Transverse colon (tissue), 4 donors: ENCODE measurements around the gene CACNA2D2. TPM values are rescaled to one million over a fixed set of nuclear protein-coding genes. Genes with fewer than 3 reads are reported as not detected.

Experiments used
- DNase-seq: peaks from one replicate; pipeline ENCODE4 v3.0.0-alpha.2; 2019
- H3K27ac ChIP-seq, 4 donors: fragments of 200-600 bp; sonication (generic); 2 replicates each; pipeline ENCODE4 v1.5.1; 2016 to 2018; ENCODE audit warnings: inconsistent platforms in 4 of 4
- H3K27me3 ChIP-seq: fragments of 200-600 bp; sonication (generic); 2 replicates; pipeline ENCODE4 v1.5.1; 2017; ENCODE audit warnings: inconsistent platforms
- H3K36me3 ChIP-seq, 4 donors: fragments of 200-600 bp; sonication (generic); 2 replicates each; pipeline ENCODE4 v1.5.1; 2017 to 2019; ENCODE audit warnings: inconsistent platforms in 4 of 4
- H3K4me1 ChIP-seq, 4 donors: fragments of 200-600 bp; sonication (generic); 2 replicates each; pipeline ENCODE4 v1.5.1; 2017 to 2020; ENCODE audit warnings: inconsistent platforms in 4 of 4
- H3K4me3 ChIP-seq, 4 donors: fragments of 200-600 bp; sonication (generic); 1 replicate in 1 of 4; 2 replicates in 3 of 4; pipeline versions ENCODE4 v1.5.1 to v1.6.1; 2017 to 2019; ENCODE audit warnings: inconsistent platforms in 4 of 4
- H3K9me3 ChIP-seq, 2 donors: fragments of 200-600 bp; sonication (generic); 2 replicates each; pipeline ENCODE4 v1.5.1; 2017 to 2019; ENCODE audit warnings: inconsistent platforms in 2 of 2
- CTCF ChIP-seq, 5 experiments: fragments of 200-600 bp in 3 of 5; fragments of 450-650 bp in 2 of 5; sonication (generic) in 3 of 5; IDR thresholded peaks; 1 replicate in 2 of 5; 2 replicates in 3 of 5; pipeline ENCODE4 v1.5.1; 2016 to 2017; ENCODE audit warnings: antibody characterized with exemption in 5 of 5, inconsistent platforms in 3 of 5, mild to moderate bottlenecking in 2 of 5, moderate library complexity in 1 of 5
- EP300 ChIP-seq: sonication (generic); formaldehyde crosslinking; IDR thresholded peaks from one replicate; pipeline ENCODE4 v1.6.1; 2017; ENCODE audit warnings: antibody characterized with exemption, low read depth
- POLR2A ChIP-seq: fragments of 450-650 bp; IDR thresholded peaks from one replicate; pipeline ENCODE4 v1.6.1; 2016; ENCODE audit warnings: antibody characterized with exemption, mild to moderate bottlenecking, moderate library complexity
- POLR2AphosphoS5 ChIP-seq, 3 donors: sonication (generic); formaldehyde crosslinking; IDR thresholded peaks; one replicate each; pipeline ENCODE4 v1.6.1; 2016; ENCODE audit warnings: antibody characterized with exemption in 3 of 3
- WGBS, 2 donors: methylation state at CpG; one replicate each; pipeline ENCODE4 v1.1.5; 2018; ENCODE audit warnings: low coverage in 1 of 2; 5-methylcytosine and 5-hydroxymethylcytosine counted together
- in situ Hi-C, 4 donors: fragments of 200-750 bp; cut with MboI; loops; one replicate each; pipeline versions ENCODE4 v1.15.0 to v1.15.1; 2017; ENCODE audit warnings: low sequenced_read_pairs in 3 of 4, low pct_ligation_motif_present in 1 of 4, low pct_unique_long_range_greater_than_20kb in 1 of 4
- intact Hi-C: fragments of 100-400 bp; cut with DNase I; formaldehyde crosslinking; loops from one replicate; pipeline ENCODE4 v1.15.1; 2023; ENCODE audit warnings: low total_unique reads
- total RNA-seq, 4 donors: library from RNA; depleted of rRNA; stranded (reverse); fragments of >200 nt; gene quantifications; one replicate each; pipeline ENCODE4 v1.1.0, GENCODE V29; 2016

The CACNA2D2 gene
- total RNA-seq, 4 donors from 2014 or later: 0.48 to 2.2 (median 0.87) TPM

DNA sequence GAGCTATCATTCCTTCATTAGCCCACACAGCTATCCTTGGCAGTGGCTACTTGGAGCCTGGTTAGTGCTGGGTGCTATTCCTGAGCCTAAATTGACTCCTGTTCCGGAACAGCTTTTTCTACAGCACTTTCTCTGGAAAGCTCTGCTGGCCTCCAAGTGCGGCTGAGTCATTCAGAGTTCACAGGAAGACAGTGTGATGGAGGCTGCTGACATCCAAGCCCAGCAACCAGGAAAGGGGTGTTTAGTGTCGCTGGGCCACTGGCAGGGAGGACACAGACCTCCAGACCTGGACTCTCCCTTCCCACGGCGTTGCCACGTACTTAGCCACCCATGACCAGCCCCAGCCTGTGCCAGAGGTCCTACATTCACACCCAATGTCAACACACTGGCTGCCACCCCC is 28.7 kb downstream of the CACNA2D2 start:
- DNase-seq: no peak
- no peak overlapping the region for H3K4me3 ChIP-seq
- no peak overlapping the region for H3K27ac ChIP-seq
- H3K4me1 ChIP-seq: no peaks in the 10 kb centered on the region
- H3K36me3 ChIP-seq: no peaks in the 10 kb centered on the region
- H3K9me3 ChIP-seq: no peaks in the 10 kb centered on the region
- in situ Hi-C loops (no loop called here), intact Hi-C loops (no loop called here)
- WGBS, 2 donors: 70% methylated on average over 6 of the region's 6 CpGs; no CpG with 5 or more reads in 1 of the 2 donors
- TF ChIP-seq EP300 (no peak), CTCF (IDR thresholded peaks at IDR 0.05) (no peak), POLR2A (no peak), POLR2AphosphoS5 (IDR thresholded peaks at IDR 0.05) (no peak)
- H3K27me3 ChIP-seq: no peaks in the 10 kb centered on the region

- DNase-seq: no peak
- 63% methylated on average over 10 of the region's 10 CpGs; no CpG with 5 or more reads in 1 of the 2 donors for whole genome bisulfite sequencing, 2 donors
- Histone ChIP-seq H3K4me3 (no peak overlapping the region), H3K27ac (no peak overlapping the region), H3K9me3 (no peaks in the 10 kb centered on the region), H3K36me3 (no peaks in the 10 kb centered on the region), H3K27me3 (no peaks in the 10 kb centered on the region), H3K4me1 (no peaks in the 10 kb centered on the region)
- TF ChIP-seq EP300: no peak
- intact Hi-C loops: no loop called here
- in situ Hi-C loops: no loop called here
Observed at GRCh38 chr3:50473768-50474167, 29.7 kb downstream of the CACNA2D2 start.

DNA sequence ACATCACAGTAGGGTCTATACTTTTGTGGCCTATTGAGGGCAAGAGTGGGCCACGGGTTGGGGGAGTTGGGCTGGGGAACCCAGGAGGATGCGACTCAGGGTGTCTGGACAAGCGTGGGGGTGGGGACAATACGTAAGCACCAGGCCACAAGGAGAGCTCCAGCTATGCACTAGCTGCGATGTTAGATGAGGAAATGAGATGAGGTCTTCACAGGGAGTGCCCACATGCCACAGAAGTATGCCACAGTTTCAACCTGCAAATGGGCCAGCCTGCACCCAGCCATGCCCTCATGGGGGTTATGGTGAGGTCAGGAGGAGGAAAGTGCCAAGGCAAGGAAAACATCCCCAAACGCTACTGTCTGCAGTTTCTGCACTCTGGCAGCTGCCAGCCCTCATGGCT is 30.5 kb downstream of the CACNA2D2 start:
- 75% methylated on average over 6 of the region's 6 CpGs; no CpG with 5 or more reads in 1 of the 2 donors for WGBS, 2 donors
- intact Hi-C loops: no loop called here
- no peak for DNase-seq

GRCh38 chr3:50470658-50471057 is 32.8 kb downstream of the CACNA2D2 start:
- Histone ChIP-seq H3K4me3 (no peak overlapping the region), H3K27ac (no peak overlapping the region), H3K9me3 (no peaks in the 10 kb centered on the region), H3K4me1 (no peaks in the 10 kb centered on the region), H3K36me3 (no peaks in the 10 kb centered on the region), H3K27me3 (no peaks in the 10 kb centered on the region)
- TF ChIP-seq EP300 (no peak), CTCF (IDR thresholded peaks at IDR 0.05) (no peak), POLR2A (no peak), POLR2AphosphoS5 (IDR thresholded peaks at IDR 0.05) (no peak)
- in situ Hi-C loops: no loop called here
- DNase-seq: no peak
- 85% methylated on average over 12 of the region's 12 CpGs; no CpG with 5 or more reads in 1 of the 2 donors for WGBS, 2 donors
- intact Hi-C loops: no loop called here

More for the DNA sequence above, 30.5 kb downstream of the CACNA2D2 start:
- Histone ChIP-seq H3K9me3 (no peaks in the 10 kb centered on the region), H3K27ac (no peak overlapping the region), H3K4me3 (no peak overlapping the region), H3K27me3 (no peaks in the 10 kb centered on the region), H3K36me3 (no peaks in the 10 kb centered on the region), H3K4me1 (no peaks in the 10 kb centered on the region)
- TF ChIP-seq CTCF (IDR thresholded peaks at IDR 0.05) (no peak), POLR2AphosphoS5 (IDR thresholded peaks at IDR 0.05) (no peak), POLR2A (no peak), EP300 (no peak)
- in situ Hi-C loops: no loop called here

DNA sequence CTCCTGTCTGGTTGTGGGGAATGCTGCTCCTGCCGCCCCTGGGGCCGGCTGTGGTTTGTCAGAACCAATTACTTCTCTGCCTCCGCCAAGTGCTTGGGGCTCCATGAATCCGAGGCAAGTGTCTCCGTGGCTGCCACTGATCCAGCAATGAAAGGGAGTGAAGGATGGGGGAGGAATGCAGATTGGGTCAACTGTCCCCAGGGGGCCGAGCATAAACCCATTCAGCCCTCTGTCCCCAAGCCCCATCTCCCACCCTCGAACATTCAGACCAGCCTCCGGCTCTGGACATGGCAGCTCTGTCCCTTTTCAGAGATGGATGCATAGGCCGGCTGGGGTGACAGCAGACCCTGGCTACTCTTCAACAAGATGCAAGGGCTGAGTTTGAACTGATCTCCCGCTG is 35.5 kb downstream of the CACNA2D2 start:
- in situ Hi-C loops (no loop called here), intact Hi-C loops (no loop called here)
- no peak for DNase-seq
- Histone ChIP-seq H3K4me3 (no peak overlapping the region), H3K4me1 (no peaks in the 10 kb centered on the region), H3K27me3 (no peaks in the 10 kb centered on the region), H3K36me3 (no peaks in the 10 kb centered on the region), H3K9me3 (no peaks in the 10 kb centered on the region), H3K27ac (no peak overlapping the region)
- WGBS, 2 donors: 76% methylated on average over 10 of the region's 10 CpGs; no CpG with 5 or more reads in 1 of the 2 donors
- no peak for TF ChIP-seq POLR2A
